ENCODE results near the gene YPEL3. TPM values are rescaled to one million over a fixed set of nuclear protein-coding genes. Genes with fewer than 3 reads are reported as not detected.

Gene YPEL3
- total RNA-seq, 1 experiment from 2014 or later: 4.8 TPM

DNA sequence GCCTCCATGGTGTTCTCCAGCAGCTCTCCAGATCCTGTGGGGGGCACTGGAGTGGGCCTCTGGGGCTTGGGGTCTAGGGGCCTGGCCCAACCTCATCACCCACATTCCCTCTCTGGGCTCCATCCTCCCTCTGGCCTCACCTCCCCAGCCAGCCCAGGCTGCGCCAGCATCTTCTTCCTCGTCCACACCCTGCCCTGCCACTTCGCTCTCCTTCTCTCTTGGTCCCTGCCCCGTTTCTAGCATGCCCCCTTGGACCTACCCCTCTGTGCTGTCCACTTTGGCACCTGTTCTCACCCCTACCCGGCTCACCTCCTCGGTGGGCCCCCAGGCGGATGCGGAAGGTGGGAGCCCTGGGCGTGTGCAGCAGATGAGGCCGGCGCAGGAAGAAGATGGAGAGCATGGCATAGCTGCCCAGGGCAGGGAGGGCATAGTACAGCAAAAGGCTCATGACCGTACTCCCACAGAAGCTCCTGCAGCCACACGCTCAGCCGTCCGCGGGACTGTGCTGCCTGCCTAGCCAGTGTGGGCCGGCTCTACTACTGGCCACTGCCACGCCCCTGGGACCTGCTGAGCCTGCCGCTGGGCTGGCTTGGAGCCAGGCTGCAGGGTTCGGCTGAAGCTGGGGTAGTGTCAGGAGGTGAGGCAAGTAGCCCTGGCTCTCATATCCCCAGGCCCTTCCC lies 17.2 kb upstream of the YPEL3 start, which contains the start of gene GDPD3:
Gene GDPD3 (minus strand): TSS at position 507 of the 680 bp plus-strand sequence. CDS start 59 bp downstream, at position 448.
- no peak within 1 kb of the TSS for H3K4me3 ChIP-seq
- peaks cover 17% of the 10 kb centered on the region; the same call in 1 of the 2 replicates for H3K36me3 ChIP-seq
- DNase-seq (ENCODE audit: low read depth in 1 of 2, low spot score in 2 of 2): no peak

DNA sequence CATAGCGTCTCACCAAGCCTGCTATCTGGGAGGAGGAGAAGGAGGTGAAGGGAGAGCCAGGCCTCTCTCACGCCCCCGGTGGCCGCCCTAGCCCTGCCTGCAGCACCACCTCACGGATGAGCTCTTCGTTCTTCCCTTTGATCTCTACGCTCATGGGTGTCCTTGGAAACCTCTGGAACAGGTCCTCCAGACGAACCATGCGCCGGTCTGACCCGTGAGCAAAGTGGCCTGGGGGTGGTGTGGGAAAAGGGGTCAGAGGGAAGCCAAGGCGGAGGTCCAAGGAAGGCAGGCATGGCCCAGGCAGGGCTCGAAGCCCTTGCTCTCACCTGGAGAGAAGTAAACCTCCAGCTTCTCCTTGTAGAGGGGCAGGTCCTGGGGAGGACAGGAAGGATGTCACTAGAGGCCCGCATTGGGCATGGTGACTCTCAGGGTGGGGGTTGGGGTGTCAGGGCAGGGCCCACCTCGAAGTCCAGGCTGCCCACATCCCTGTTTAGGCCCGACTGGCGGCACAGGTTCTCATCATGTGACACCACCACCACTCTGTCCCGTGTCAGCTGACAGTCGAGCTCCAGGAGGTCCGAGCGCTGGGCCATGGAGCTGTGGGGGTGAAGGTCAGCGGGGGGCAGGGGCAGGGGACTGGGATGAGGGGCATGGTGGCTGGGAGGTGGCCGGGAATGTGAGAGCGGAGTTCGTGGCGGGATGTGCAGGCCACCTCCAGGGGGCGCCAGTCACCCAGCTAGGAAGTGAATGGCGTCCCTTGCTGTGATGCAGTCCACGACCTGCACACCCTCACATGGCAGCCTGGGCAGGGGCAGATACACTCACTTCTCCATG lies 16.4 kb upstream of the YPEL3 start:
- Histone ChIP-seq H3K4me3 (no peak overlapping the region), H3K36me3 (peaks cover 9% of the 10 kb centered on the region; the same call in 1 of the 2 replicates), H3K9me3 (replicated peaks) (no peaks in the 10 kb centered on the region), H3K27ac (no peak overlapping the region), H3K4me1 (replicated peaks) (no peaks in the 10 kb centered on the region), H3K27me3 (replicated peaks) (no peaks in the 10 kb centered on the region)
- peak in 1 of 2 experiments; percentile 68 for DNase-seq (ENCODE audit: low read depth in 1 of 2, low spot score in 2 of 2)

More for the DNA sequence above, 17.2 kb upstream of the YPEL3 start, which contains the start of gene GDPD3:
- Histone ChIP-seq H3K9me3 (replicated peaks) (no peaks in the 10 kb centered on the region), H3K27me3 (replicated peaks) (no peaks in the 10 kb centered on the region), H3K27ac (no peak within 1 kb of the TSS), H3K4me1 (replicated peaks) (no peaks in the 10 kb centered on the region)

DNA sequence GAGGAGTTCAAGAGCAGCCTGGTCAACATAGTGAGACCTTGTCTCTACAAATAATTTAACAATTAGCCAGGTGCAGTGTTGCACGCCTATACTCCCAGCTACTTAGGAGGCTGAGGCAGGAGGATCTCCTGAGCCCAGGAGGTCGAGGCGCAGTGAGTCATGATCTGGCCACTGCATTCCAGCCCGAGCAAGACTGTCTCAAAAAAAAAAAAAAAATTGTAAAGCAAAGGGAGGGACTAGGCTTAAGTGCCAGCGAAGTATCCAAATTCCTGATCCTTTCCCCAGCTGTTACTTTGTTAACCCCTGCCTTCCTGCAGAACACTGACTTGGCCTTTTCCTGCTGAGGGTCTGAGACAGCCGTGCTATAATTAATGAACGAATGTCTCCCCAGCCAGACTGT lies 14.6 kb upstream of the YPEL3 start:
- no peak for DNase-seq (ENCODE audit: low read depth in 1 of 2, low spot score in 2 of 2)
- Histone ChIP-seq H3K27ac (no peak overlapping the region), H3K27me3 (replicated peaks) (no peaks in the 10 kb centered on the region), H3K36me3 (peaks cover 8% of the 10 kb centered on the region; the same call in 1 of the 2 replicates), H3K9me3 (replicated peaks) (no peaks in the 10 kb centered on the region), H3K4me3 (no peak overlapping the region), H3K4me1 (replicated peaks) (no peaks in the 10 kb centered on the region)

DNA sequence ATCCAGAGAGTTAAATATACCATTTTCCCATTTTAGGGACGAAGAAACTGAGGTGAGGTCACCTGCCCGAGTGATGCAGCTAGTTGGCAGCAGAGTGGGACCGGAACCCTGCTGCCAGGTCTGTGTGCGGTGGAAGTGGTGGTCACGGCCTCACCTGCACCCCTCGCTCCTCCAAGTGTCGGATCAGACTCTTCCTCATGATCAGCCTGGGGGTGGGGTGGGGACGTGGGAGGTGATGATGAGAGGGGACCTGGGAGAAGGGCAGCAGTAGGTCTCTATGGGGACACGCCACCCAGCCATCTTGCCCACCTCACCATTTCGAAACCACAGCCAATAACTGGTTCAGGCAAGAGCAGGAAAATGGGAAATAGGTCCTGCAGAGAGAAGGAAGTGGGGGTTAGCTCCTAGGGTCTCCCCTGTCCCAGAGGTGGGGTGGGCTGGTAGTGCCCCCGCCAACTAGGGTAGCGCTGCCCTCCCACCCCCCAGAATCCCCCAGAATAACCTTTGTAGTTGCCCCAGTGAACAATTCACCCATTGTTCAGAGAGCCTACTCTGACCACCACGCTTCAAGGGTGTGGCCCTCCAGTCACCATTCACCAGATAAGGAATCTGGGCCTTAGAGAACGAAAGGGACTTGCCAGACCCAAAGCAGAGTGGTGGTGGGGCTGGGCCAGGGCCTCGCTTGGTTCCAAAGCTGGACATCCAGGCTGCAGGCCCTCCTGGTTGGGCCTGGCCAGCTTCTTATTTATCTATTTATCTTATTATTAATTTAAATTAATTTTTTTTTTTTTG lies 12.2 kb upstream of the YPEL3 start:
- Histone ChIP-seq H3K36me3 (peaks cover 8% of the 10 kb centered on the region; the same call in 1 of the 2 replicates), H3K27me3 (replicated peaks) (no peaks in the 10 kb centered on the region), H3K4me1 (replicated peaks) (no peaks in the 10 kb centered on the region), H3K4me3 (no peak overlapping the region), H3K27ac (no peak overlapping the region), H3K9me3 (replicated peaks) (no peaks in the 10 kb centered on the region)
- no peak for DNase-seq (ENCODE audit: low read depth in 1 of 2, low spot score in 2 of 2)

DNA sequence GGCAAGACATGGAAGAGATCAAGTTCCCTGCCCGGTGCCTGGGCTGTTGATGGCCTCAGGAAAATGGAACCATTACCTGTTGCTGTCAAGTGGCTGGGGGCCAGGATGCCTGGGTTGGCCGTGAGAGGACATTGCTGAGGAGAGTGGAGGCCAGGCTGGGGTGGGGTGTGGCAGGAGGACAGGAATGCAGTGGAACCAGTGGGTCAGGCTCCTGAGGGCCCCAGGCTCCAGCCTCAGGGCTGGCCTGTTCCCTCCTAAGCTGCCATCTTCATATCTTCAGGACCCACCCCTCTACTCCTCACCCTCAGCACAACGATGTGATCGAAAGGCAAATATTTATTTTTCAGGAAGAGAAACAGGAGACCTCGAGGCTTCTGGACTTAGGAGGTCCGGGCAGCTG lies 8.5 kb upstream of the YPEL3 start:
- H3K4me1 ChIP-seq (replicated peaks): no peaks in the 10 kb centered on the region
- H3K4me3 ChIP-seq: no peak overlapping the region
- no peaks in the 10 kb centered on the region for H3K36me3 ChIP-seq
- H3K27me3 ChIP-seq (replicated peaks): no peaks in the 10 kb centered on the region
- no peak for DNase-seq (ENCODE audit: low read depth in 1 of 2, low spot score in 2 of 2)
- no peak overlapping the region for H3K27ac ChIP-seq
- H3K9me3 ChIP-seq (replicated peaks): no peaks in the 10 kb centered on the region; the same call in 1 of the 2 replicates

DNA sequence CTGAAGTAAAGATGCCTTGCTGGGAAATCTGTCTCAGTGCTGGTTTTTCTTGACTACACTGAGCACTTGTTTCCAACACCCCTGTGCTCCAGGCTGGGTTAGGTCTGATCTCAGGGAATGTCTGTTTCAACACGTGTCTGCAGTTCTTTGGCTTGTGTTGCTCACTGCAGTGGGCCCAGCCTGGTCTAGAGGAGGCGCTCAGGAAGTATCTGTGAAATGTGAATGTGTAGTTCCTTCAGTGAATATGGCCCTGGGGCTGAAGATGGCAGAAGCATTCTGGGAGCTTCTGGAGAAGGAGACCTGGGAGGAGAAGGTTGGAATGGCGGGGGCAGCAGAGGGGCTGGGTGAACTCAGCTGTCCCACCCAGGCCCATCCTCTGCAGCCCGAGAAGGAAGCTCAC lies 8.1 kb upstream of the YPEL3 start:
- Histone ChIP-seq H3K27me3 (replicated peaks) (no peaks in the 10 kb centered on the region), H3K4me1 (replicated peaks) (no peaks in the 10 kb centered on the region), H3K4me3 (no peak overlapping the region), H3K9me3 (replicated peaks) (no peaks in the 10 kb centered on the region; the same call in 1 of the 2 replicates), H3K36me3 (no peaks in the 10 kb centered on the region), H3K27ac (no peak overlapping the region)
- no peak for DNase-seq (ENCODE audit: low read depth in 1 of 2, low spot score in 2 of 2)

DNA sequence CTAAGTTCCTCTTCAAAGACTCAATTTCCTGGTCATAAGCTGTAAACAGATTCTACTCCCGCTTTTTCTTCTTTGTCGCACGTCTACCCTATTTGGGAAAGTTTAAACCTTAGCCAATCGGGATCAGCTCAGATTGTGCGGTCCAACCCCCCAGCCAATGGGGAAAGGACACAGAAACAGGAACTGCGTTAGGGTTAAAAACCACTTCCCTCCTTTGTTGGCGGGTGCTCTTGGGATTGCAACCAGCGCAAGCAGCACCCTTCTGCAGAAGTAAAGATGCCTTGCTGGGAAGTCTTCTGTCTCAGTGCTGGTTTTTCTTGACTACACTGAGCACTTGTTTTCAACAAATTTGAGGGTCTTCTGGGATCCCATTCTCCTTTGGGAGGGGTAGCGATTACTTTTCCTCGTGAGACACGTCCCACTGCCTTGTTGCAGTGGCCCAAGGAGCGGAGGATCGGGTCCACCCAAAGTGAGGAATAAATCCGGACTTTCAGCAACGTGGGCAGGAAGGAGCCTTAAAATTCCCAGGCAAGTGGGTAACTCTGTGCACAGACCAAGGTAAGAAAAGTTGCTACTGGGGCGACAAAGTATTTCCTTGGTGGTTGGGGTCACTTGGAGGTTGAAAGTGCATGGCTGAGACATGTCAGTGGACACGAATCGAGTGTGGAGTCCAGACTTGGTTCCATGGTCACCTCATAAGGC lies 1.0 kb upstream of the YPEL3 start:
- 0 out of 2 replicates have a peak, but pooled peaks cover 8% of the 10 kb centered on the region for H3K36me3 ChIP-seq
- peaks cover 15% of the 10 kb centered on the region for H3K9me3 ChIP-seq (replicated peaks)
- H3K27me3 ChIP-seq (replicated peaks): no peaks in the 10 kb centered on the region
- peak overlapping the region; percentile 65; the same call in 1 of the 2 replicates for H3K27ac ChIP-seq
- H3K4me1 ChIP-seq (replicated peaks): peaks cover 18% of the 10 kb centered on the region
- H3K4me3 ChIP-seq: no peak overlapping the region
- DNase-seq (ENCODE audit: low read depth in 1 of 2, low spot score in 2 of 2): no peak

DNA sequence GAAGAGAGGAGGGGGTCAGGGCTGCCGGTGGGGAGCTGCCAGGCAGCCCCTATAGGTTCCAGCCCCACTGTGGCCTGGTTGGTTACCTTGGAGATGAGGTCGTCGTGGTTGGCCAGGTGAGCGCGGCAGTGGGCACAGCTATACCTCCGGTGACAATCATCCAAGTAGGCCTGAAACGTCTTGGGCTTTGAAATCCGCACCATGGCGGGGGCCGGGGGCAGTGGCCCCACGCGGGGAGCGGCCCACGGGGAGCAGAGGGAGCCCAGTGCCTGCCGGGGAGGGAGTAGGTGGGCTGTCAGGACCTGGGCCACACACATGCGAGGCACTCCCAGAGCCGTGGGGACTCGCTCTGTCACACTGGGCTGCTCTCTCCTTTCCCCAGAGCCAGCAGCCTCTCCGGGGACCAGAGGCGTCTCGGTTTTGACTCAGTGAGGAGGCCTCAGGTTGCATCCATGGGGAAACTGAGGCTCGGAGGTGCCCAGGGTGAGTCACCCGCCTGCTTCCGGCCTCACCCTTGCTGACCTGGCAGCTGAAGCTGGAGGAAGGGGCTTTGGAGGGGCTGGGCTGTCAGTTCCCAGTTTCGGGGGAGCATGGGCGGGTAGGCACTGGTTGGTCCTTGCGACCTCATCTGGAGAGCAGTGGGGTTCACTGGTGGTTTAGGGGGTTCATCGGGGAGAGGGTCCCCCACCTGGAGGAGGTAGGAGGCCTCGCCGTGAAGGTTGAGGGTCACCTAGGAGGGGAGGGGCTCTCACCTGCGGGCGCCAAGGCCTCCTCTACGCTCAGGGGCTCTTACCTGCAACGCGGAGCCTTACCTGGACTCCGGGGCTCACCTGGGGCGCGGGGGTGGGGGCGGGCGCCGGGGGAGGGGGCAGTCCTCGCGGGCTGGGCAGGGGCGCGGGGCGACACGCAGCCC lies 591 bp downstream of the YPEL3 start:
- no peak for DNase-seq (ENCODE audit: low read depth in 1 of 2, low spot score in 2 of 2)
- Histone ChIP-seq H3K27ac (no peak overlapping the region), H3K4me3 (peak overlapping the region; percentile 45), H3K9me3 (replicated peaks) (peaks cover 15% of the 10 kb centered on the region), H3K4me1 (replicated peaks) (peaks cover 23% of the 10 kb centered on the region), H3K36me3 (0 out of 2 replicates have a peak, but pooled peaks cover 8% of the 10 kb centered on the region), H3K27me3 (replicated peaks) (no peaks in the 10 kb centered on the region)

DNA sequence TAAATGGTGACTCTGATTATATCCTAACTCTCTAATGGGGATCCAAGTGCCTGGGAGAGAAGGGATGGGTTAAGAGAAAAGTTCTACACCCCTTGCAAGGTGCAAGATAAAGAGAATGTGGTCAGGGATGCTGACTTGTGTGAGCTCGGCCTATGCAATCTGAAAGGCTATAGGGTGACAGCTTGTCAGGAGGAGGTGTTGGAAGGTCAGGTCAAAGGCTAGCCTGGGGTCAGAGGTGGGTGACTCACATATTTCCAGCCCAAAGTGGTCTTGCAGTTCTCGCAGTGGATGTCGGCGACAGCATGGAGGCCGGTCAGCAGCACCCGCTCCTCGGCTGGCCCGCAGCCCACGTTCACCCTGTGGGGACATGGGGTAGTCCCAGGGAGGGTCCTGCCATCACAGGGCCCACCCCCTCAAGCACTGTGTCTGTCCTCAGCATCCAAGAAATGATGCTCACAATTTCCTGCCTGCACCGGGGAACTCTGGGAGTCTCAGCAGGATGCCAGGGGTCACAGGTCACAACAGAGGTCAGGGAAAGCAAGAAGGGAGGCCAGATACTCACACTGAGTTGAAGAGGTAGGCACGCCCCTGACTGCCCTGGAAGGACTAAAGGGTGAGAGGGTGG lies 1.4 kb downstream of the YPEL3 start:
- H3K27ac ChIP-seq: no peak overlapping the region
- H3K36me3 ChIP-seq: 0 out of 2 replicates have a peak, but pooled peaks cover 8% of the 10 kb centered on the region
- no peaks in the 10 kb centered on the region for H3K27me3 ChIP-seq (replicated peaks)
- peaks cover 23% of the 10 kb centered on the region for H3K4me1 ChIP-seq (replicated peaks)
- peaks cover 15% of the 10 kb centered on the region for H3K9me3 ChIP-seq (replicated peaks)
- no peak for DNase-seq (ENCODE audit: low read depth in 1 of 2, low spot score in 2 of 2)
- H3K4me3 ChIP-seq: no peak overlapping the region

DNA sequence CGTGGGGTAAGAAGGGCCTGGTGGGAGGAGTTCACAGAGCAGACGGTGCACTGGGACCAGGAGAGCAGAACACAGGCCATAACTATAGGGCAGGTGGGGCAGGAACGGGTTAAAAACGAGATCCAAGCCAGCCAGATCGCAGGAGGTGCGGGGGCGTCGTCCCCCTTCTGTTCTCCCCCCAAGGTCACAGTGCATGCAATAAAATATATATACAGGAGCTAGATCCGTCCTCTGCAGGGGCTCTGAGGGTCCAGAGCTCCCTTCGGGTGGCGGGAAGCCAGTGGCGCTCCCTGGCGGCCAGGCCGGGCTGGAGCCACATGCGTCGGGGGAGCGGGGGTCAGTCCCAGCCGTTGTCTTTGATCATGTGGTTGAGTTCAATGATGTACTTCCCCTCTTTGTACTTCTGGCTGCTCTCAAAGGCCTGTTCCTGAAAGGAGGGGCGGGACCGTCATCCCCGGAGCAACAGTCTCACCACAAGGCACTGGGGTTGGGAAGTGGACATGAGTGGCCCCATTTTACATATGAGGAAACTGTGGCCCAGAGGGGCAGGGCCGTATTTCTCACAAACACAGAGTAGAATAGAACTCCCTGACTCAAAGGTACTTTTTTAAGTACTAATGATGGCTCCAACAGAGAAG lies 3.5 kb downstream of the YPEL3 start:
- Histone ChIP-seq H3K27me3 (replicated peaks) (no peaks in the 10 kb centered on the region), H3K27ac (no peak overlapping the region), H3K36me3 (0 out of 2 replicates have a peak, but pooled peaks cover 8% of the 10 kb centered on the region), H3K4me1 (replicated peaks) (peaks cover 23% of the 10 kb centered on the region), H3K9me3 (replicated peaks) (peaks cover 10% of the 10 kb centered on the region), H3K4me3 (peak overlapping the region; percentile 37)
- peak; percentile 53 to 65 for DNase-seq (ENCODE audit: low read depth in 1 of 2, low spot score in 2 of 2)

DNA sequence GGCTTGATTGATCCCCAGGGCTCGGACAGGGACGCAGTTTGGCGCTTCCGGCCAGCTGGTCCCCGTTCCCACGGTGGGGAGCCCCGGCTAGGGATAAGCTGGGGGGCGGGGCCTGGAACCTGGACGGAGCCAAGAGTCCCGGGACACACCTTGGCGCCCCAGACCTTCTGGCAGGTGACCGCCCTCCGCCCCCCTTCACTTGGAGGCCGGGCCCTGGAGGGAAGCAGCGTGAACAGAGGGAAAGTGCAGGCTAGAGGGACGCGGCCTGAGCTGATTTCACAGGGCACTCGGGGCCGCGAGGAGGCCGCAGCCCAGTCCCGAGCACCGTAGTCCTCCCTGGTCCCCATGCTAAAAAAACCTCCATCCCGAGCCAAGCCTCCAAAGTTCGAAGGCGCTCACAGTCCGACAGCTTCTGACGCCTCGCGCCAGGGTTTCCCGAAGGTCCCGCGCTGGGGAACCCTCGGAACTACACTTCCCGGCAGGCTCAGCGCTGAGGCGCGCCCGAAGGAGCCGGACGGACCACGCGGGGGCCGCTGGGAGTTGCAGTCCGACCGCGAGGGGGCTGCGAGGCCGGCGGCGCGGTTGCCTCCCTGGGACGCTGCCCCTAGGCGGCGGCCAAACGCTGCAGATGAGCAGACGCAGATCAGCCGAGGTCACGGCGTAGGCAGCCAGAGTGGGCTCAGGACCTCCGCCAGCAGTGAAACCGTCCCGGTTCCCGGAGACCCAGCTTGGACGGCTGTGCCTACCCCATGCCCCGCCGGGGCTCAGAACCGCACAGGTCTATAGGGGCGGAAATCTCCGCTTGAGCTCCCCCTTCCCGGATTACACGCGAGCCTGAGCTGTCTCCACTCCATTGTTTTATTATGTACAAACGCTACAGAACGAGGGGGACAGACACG lies 4.3 kb downstream of the YPEL3 start, which contains the start of gene TBX6:
Gene TBX6 (minus strand): TSS at position 451 of the 899 bp plus-strand sequence. CDS start 731 bp downstream, outside the sequence.
- Histone ChIP-seq H3K4me1 (replicated peaks) (peaks cover 23% of the 10 kb centered on the region), H3K36me3 (0 out of 2 replicates have a peak, but pooled peaks cover 12% of the 10 kb centered on the region), H3K27ac (no peak within 1 kb of the TSS; the same call in 1 of the 2 replicates), H3K9me3 (replicated peaks) (peaks cover 5% of the 10 kb centered on the region), H3K4me3 (peak within 1 kb of the TSS; percentile 37), H3K27me3 (replicated peaks) (no peaks in the 10 kb centered on the region)
- peak; percentile 88 to 93 for DNase-seq (ENCODE audit: low read depth in 1 of 2, low spot score in 2 of 2)

All from SJSA1 (cell line).